ENCODE results near the gene SLC35A1.

DNA sequence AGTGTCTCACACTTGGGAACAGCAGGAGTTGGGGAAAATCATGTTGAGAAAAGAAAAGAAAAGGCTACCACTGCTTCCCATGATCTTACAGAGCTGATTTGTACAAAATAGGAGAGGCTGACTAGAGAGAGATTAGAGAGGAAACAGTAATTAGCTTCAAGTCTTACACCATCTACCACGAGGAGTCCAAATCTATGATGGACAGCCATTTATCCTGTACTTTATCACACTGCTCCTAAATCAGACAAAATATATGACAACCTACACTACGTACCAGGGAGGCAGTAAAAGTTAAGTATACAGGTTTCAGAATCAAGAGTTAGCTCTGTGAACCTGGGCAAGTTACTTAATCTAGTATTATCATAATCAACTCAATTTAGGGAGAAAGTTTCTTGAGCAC lies 79.0 kb downstream of the SLC35A1 start:
- TF ChIP-seq EP300 (IDR thresholded peaks at IDR 0.05) (no peak), POLR2AphosphoS5 (IDR thresholded peaks at IDR 0.05) (no peak)
- TF ChIP-seq, protein P1, sequence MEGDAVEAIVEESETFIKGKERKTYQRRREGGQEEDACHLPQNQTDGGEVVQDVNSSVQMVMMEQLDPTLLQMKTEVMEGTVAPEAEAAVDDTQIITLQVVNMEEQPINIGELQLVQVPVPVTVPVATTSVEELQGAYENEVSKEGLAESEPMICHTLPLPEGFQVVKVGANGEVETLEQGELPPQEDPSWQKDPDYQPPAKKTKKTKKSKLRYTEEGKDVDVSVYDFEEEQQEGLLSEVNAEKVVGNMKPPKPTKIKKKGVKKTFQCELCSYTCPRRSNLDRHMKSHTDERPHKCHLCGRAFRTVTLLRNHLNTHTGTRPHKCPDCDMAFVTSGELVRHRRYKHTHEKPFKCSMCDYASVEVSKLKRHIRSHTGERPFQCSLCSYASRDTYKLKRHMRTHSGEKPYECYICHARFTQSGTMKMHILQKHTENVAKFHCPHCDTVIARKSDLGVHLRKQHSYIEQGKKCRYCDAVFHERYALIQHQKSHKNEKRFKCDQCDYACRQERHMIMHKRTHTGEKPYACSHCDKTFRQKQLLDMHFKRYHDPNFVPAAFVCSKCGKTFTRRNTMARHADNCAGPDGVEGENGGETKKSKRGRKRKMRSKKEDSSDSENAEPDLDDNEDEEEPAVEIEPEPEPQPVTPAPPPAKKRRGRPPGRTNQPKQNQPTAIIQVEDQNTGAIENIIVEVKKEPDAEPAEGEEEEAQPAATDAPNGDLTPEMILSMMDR (IDR thresholded peaks at IDR 0.05): no peak

Data from upper lobe of left lung (tissue), 4 donors.